HG03378 (cell line): Measurements from ENCODE around the gene GCK.

ENCODE experiments used
- ATAC-seq: cut with Tn5 transposase; IDR thresholded peaks from one replicate; pipeline ENCODE4 v1.9.1; 2021; ENCODE audit warnings: mild to moderate bottlenecking, moderate library complexity; ENCODE audit not compliant: unreplicated experiment

GCK gene

DNA sequence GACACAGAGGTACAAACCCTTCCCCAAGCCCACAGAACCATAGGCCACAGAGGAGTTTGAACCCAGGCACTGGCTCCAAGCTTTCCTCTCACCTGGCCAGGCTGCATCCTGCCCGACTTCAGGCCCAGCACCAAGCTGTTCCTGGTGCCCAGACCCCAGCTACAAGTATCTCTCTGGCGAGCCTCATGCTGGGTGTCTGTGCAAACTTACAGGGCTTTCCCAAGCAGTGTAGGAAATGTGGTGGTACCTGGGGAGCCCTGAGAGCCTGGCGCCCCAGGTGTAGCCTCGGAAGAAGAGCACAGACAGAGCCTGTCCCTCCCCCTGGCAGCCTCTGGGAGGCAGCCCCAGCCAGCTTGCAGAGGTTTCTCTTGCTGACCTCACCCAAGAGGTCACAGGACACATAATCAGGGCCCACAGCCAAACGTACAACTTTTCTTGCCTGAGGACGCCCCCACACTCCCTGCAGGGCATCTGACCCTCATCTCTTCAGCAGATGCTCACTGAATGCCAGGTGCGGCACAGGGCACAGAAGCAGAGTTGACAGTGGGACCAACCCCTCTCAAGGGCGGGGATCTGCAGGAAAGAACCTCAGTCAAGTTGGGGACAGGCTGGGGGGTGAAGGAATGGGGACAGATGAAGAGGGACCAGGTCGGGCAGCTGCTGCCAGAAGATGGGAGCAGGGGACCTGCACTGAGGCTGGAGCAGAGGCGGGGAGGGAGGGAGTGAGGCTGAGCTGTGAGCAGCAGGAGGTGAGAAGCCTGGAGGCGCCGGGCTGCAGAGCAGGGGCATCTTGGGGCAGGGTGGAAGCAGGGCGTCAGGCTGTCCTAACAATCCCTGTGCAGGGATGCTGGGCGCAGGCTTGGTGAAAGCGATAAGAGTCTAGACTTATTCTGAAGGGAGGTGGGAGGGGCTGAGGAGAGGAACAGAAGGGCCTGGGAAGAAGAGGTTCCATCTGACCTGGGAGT, 31.8 kb downstream of the GCK start:
- ATAC-seq: no peak

DNA sequence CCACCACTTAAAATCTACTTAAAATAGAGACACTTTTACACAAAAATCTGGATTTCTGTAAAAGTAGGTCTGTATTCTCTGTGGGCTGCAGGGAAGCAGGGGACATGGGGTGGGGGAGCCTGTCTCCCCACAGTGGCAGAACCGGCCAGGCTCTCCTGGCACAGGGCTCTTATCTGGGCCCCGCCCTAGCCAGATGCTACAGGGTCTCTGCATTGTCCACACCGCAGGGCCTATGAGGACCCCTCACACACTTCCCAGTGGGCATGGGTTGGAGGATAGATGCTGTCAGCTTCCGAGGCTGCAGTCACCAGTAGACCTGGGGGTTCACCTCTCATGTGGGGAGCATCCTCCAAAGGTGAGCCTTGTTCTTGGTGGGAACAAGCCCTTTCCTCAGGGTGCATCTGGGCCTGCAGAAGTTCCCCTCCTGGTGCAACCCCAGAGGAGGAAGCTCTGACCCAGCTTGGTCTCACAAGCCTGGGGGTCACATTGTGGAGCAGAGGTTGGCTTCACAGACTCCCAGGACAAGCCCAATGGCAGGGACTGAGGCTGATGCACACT, 32.7 kb downstream of the GCK start:
- ATAC-seq: no peak

DNA sequence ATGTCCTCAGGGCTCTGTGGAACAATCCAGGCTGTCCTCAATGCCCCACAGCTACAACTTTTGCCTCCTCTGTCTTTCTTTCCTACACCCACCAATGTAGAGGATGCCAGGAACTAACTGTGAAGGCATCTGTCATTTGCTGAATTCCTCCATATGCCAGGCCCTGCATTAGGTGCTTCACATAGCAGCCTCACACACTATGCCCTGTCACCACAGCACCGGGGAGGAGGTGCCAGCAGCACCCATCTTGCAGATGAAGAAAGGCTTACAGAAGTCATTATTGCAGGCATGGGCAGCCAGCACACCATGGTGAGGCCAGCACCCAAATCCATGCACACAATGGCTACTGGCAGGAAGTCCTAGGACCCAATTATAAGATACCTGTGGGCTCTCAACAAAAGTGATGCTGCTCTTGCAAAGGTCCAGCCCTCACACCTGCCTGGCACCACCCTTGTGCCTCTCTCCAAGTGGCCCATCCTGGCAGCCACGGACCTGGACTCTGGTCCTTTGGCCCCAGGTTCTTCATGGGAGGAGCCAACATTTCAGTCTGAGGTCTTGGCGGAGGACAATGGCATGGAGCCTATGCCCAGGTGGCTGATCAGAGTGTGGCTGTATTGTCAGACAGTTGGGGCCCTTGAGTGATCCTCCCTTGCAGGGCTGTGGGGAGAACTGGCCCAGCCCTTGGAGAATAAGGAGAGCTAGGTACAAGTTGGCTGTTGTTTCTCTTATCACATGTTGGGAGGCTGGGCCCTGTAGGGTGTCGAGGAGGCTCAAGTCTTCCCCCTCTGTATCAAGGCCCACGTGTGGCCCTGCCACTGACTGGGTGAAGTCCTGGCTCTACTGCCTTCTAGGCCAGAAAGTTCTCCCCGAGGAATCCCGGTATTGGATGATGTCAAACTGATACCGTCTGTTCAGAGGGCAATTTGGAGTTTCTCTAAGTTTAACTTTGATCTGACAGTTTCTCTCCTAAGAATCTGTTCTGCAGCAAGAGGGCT, 33.8 kb downstream of the GCK start:
- ATAC-seq: no peak

DNA sequence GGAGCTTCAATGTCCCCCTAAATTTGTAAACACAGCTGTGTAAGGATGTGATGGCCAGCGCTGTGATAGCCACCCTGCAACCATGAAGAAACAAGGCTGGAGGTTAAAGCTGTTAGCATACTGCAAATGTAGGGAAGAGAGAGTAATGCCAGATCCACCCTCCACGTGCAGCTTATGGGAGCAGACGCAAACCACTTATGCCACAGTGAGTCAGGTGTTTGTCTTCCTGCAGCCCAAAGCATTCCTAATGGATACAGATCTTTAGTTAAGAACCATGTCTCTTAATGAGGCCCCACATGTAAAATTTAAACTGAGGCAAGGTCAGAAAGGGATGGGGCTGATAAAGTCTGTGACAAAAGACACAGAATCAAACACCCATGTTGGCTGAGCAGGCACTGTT, 34.5 kb downstream of the GCK start:
- no peak for ATAC-seq

DNA sequence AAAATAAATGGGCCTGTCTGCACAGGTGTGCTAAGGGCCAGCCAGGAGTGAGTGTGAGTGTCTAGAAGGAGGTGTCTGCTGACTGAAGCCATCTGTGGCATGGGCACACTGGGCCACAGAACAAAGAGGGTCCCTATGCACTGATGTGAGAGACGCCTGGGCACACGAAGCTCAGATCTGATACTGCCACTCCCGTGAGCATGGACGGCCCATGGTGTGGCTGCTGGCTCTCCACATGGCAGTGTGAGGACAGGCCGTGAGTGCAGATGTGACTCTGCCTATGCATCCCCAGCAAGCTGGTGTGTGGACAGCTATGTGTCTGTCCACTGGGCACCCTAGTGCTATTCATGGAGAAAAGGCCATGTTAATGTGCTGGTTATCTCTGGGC, 35.3 kb downstream of the GCK start:
- no peak for ATAC-seq

DNA sequence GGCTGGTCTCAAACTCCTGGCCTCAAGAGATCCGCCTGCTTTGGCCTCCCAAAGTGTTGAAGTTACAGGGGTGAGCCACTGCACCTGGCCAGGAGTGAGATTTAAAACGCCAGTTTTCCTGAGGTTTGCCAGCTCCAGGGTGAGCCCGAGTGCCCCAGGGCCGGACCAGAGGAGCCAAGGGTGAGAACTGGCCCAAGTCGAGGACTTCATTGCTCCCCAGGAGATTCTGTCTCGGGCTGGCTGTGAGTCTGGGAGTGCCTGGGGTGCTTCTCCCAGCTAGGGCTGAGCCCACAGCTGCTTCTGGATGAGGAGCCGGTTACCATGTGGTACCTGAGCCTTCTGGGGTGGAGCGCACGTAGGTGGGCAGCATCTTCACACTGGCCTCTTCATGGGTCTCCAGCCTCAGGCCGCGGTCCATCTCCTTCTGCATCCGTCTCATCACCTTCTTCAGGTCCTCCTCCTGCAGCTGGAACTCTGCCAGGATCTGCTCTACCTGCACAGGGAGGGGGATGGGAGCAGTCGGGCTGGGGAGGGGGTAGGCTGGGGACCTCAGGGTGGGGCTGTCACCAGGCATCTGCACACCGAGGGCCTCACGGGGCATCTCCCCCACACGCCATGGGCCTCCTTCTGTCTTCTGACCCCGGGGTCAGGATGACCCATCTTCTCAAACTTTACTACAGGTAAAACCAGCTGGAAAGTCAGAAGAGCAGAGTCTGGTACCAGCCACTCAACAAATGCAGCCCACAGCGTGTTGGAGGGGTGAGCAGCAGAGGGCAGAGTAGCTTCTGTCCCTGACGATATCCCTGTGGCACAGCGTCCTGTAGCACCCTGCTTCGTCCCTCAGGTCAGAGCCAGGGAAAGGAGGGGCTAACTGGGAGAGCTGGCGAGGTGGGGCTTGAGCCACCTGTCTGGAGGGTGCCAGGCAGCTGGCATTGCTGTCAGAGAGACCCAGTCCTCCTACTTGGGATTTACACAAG, 36.0 kb downstream of the GCK start:
- ATAC-seq: no peak

DNA sequence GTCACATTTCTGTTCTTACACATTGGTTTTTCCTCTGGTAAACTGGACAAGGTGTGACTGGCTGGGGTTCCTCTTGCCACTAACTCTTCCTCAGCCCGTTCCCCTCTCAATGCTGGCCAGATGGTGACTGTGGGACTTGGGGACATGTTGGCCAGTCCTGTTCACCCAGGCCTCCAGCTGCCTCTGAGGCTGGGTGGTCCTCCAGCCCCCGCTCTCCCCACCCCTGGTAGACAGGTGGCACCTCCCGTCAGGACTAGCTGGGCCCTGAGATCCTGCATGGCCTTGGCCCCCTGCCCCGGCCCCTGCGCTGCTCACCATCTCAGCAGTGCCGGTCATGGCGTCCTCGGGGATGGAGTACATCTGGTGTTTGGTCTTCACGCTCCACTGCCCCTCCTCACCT, 37.3 kb downstream of the GCK start:
- ATAC-seq: no peak

DNA sequence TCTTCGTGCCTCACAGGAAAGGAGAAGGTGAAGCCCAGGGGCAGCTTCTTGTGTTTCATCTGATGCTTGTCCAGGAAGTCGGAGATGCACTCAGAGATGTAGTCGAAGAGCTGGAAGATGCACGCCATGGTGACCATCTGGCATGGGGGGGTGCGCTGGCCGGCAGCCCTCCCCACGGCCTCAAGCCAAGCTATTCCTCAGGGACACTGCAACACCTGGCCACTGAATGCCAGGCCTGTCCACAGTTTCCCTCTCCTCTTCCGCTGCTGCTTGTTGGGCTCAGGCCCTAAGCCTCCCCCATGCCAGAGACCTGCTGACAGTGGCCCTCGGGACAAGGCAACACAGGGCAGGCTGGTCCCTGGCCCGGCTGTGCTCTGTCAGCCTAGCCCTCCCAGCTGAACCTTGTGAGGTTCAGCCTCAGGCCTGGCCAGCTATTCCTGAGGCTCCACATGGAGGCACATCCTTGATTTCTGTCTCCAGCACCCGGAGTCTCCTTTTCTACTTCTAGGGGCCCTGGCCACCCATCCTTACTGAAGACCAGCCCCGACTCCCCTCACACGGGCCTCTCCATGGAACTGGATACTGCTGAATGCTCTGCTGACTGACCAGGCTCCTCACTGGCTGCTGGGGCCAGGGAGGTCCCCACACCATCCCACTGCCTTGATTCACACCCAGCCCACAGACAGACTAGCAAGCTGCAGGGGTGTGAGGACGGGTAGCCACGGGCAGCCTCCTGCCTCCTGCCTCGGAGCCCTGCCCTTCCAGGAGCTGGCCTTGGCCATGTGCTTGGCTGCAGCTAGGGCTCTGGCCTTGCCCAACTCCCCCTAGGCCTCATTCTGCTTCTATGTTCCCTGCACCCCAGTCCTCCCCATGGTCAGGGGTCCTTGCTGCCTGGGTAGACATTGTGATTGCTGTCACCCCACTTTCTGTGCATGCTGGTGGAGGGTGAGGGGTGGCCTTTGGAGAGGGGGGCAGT, 38.0 kb downstream of the GCK start:
- ATAC-seq: no peak

DNA sequence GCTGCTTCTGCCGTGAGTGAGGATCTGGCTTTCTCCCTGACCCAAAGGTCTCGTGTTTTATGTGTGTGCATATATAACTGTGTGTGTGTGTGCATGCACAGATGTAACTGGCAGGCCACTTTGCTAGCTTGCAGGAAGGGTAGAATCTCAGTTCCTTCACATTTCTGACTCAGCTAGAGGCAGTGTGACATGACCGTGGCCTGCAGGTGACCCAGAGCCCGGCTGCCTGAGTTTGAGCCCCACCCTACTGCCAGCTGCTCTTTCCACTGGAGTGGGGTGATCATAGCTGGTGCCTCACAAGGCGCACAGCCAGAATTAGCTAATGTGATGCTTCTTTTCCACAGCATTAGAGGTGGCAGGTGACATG, 38.8 kb downstream of the GCK start:
- peak; percentile 62 for ATAC-seq

DNA sequence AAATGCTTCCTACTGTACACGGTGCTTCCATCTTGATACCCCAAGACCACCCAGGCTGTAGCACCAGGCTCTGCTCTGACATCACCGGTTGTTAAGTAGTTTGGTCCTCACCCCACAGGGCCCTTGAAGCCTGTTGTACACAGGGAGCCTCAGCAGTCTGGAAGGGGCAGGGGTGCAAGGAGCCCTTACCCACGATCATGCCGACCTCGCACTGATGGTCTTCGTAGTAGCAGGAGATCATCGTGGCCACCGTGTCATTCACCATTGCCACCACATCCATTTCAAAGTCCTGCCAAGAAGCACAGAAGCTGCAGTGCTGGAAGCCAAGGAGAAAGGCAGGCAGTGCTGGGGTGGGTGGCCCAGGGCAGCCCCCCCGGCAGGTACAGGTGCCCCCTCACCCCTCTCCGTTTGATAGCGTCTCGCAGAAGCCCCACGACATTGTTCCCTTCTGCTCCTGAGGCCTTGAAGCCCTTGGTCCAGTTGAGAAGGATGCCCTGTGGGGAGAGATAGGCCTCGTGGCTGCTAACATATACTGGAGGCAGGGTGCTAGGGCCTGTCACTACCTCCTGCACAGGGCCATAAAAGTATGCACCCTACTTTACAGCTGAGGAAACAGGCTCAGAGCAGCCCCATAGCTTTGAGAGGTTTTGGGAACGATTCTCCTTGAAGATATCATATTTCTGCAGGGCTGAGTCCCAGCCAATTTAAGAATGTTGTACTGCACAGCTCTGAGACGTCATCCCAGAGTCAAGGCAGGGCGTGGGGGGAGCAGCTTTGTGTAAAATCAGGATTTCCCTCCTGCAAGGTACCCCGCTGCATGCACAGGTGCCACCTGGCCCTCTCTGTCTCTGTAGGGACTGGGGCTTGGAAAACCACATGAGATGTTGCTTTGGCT, 39.4 kb downstream of the GCK start:
- ATAC-seq: no peak

DNA sequence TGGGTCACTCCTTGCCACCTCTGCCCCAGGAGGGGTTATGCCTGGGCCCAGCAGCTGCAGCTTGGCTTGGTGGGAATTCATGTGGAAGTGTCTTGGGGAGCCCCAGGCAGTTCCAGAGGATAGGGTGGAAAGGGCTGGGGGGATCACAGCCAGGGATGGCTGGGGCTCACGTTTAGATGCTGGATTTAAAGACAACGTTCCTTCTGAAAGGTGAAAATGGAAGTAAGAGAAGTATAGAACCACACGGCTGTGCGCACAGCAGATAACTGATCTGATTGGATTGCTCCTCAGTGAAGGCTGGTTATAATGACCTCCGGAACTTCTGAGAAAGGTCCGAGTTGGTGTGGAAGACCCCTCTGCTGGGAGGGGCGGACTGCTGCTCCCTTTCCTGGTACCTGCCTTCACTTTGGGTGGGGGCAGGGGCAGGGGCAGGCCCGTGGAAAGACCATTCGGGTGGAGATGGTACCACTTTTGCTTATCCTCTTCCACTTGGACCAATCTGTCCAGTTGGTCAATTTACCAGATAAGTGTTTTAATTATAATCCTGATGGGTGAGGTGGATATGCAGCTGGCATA, 40.2 kb downstream of the GCK start:
- no peak for ATAC-seq

DNA sequence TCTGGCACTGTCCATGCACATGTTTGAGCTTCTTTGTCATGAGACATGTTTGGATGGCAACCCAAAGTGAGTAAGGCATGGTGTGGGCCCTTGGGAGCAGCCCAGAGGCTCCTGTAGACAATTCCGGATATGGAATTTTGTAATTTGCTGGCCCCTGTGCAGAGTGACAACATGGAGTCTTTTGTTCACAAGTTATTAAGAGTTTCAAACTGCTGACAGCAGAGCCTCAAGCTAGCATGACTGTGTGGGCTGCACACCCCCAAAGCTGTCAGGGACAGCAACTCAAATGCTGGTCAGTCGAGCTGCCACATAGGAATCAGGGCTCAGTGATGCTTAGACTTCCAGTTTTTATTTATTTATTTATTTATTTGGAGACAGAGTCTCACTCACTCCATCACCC, 41.1 kb downstream of the GCK start:
- ATAC-seq: no peak

DNA sequence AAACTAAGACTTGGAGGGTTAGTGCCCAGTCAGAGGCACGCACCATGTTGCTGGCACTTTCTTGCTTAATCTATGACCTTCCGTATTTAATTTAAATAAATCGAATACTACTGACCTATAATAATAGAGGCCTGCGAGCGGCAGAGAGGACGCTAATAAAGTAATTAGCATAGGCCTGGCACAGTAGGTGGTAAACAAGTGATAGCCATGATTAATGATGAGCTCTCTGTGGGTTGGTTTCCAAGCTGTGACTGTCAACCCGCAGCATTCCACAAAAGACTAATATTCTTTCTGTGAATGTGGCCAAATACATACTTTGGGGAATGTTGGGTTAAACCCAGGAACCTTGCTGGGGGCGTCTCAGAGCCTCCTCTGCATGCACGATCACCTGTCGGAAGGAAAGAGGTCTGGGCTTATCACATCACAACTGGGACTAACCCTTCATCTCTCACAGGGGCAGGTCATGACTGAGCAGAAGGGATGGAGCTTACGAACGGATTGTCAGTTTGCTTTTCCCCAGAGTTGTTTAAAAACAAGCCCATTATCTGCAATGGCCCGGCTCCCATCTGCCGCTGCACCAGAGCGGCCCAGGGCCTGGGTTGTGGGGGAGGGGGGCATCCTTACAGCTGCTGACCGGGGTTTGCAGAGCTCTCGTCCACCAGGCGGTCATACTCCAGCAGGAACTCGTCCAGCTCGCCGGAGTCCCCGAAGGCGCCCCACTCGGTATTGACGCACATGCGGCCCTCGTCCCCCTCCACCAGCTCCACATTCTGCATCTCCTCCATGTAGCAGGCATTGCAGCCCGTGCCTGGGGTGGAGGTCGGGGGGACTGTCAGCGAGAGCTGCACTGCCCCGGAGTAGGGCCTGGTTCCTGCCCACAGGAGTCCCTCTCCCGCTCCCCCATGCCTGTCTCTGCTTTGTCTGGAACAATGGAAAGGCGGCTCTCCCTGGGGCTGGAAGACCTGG, 41.9 kb downstream of the GCK start:
- ATAC-seq: no peak

DNA sequence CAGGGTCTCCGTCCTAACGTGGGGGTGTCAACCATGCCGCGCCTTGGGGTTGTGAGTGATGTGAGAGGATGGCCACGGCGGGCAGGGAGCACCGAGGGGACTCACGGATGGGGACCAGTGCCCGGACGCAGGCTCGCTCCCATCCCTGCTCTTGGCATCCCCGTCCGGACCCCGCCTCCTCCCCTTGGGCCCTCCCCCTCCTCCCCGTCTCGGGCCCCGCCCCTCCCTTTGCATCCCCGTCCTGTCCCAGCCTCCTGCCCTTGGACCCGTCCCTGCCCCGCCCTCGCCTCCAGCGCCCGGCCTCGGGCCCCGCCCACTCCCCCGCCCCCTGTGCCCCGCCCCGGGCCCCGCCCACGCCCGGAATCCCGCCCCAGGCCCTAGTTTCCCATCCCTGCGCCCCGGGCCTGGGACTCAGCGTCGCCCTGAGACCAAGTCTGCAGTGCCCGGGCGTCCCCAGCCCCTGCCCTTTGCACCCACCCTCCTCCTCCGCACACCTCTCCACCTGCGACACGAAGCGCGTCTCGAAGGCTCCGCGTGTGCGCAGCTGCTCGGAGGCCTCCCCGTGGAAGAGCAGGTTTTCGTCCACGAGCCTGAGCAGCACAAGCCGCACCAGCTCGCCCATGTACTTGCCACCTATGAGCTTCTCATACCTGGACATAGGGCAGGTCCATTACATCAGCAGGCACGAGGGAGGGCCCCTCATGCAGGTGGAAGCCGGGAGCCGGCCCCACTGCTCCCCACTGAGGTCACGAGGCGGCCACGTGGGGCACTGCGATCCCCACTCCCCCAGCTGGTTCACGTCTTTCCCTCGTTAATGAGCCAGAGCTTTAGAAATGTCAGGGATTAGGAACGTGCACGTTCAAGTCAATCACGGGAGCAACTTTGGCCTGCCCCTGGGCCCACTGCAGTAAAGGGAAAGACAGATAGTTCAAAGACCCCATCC, 43.0 kb downstream of the GCK start:
- ATAC-seq: no peak

DNA sequence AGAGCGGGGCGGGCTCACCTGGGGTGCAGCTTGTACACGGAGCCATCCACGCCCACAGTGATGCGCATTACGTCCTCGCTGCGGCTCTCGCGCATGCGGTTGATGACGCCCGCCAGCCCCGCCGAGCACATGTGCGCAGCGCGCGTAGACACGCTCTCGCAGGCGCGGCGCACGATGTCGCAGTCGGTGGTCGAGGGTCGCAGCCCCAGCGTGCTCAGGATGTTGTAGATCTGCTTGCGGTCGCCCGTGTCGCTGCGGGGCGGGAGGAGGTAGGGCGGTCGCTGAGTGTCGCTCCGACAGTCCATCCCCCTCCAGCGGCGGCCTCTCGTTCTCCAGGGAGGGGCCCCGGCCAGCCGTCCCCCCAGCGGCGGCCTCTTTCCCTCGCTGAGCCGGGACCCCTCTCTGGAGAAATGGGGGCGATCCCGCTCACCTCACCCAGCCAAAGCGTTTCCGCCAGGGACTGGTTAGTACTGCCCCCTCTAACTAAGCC, 43.7 kb downstream of the GCK start:
- ATAC-seq: no peak
